ENCODE data around the gene GRID1. TPM values are rescaled to one million over a fixed set of nuclear protein-coding genes. Genes with fewer than 3 reads are reported as not detected.

GRID1 gene
- total and polyA plus RNA-seq, 5 donors, result 0.06 to 1.8 (median 0.29) TPM

- ATAC-seq, result no peak
- Histone ChIP-seq H3K9me3 (ENCODE audit: control insufficient read depth, low read length) (no peaks in the 10 kb centered on the region), H3K27ac (ENCODE audit: low read length) (no peak overlapping the region), H3K4me3 (ENCODE audit: low read length) (no peak overlapping the region), H3K4me1 (ENCODE audit: control insufficient read depth, insufficient read depth, low read length) (peaks cover 2% of the 10 kb centered on the region), H3K27me3 (ENCODE audit: control insufficient read depth, insufficient read depth) (no peaks in the 10 kb centered on the region)
- intact Hi-C loops (cut with DNase I), result no loop called here
- no peak for DNase-seq
- WGBS, result 87% methylated on average over 12 of the region's 12 CpGs
These were observed 99.1 kb downstream of the GRID1 start for GRCh38 chr10:86267286-86268195.

- no peak overlapping the region for H3K27ac ChIP-seq (ENCODE audit: low read length)
- H3K9me3 ChIP-seq (ENCODE audit: control insufficient read depth, low read length), result no peaks in the 10 kb centered on the region
- no peak overlapping the region for H3K4me3 ChIP-seq (ENCODE audit: low read length)
- ATAC-seq (no peak), DNase-seq (no peak)
- intact Hi-C loops (cut with DNase I), result no loop called here
- H3K27me3 ChIP-seq (ENCODE audit: control insufficient read depth, insufficient read depth), result no peaks in the 10 kb centered on the region
- WGBS, result 81% methylated on average over 7 of the region's 7 CpGs
- peaks cover 2% of the 10 kb centered on the region for H3K4me1 ChIP-seq (ENCODE audit: control insufficient read depth, insufficient read depth, low read length)
These were observed 100.0 kb downstream of the GRID1 start for GRCh38 chr10:86266446-86267242.

GRCh38 chr10:86265895-86266259, 100.7 kb downstream of the GRID1 start:
- H3K4me1 ChIP-seq (ENCODE audit: control insufficient read depth, insufficient read depth, low read length), result peaks cover 2% of the 10 kb centered on the region
- no peaks in the 10 kb centered on the region for H3K27me3 ChIP-seq (ENCODE audit: control insufficient read depth, insufficient read depth)
- intact Hi-C loops (cut with DNase I), result no loop called here

GRCh38 chr10:86265236-86265894, 101.2 kb downstream of the GRID1 start:
- Histone ChIP-seq H3K4me3 (ENCODE audit: low read length) (no peak overlapping the region), H3K9me3 (ENCODE audit: control insufficient read depth, low read length) (no peaks in the 10 kb centered on the region), H3K4me1 (ENCODE audit: control insufficient read depth, insufficient read depth, low read length) (peaks cover 2% of the 10 kb centered on the region), H3K27me3 (ENCODE audit: control insufficient read depth, insufficient read depth) (no peaks in the 10 kb centered on the region), H3K27ac (ENCODE audit: low read length) (no peak overlapping the region)
- 77% methylated on average over 8 of the region's 8 CpGs for WGBS
- intact Hi-C loops (cut with DNase I), result no loop called here
- DNase-seq, result no peak
- no peak for ATAC-seq

More at GRCh38 chr10:86265895-86266259, 100.7 kb downstream of the GRID1 start:
- Histone ChIP-seq H3K27ac (ENCODE audit: low read length) (no peak overlapping the region), H3K9me3 (ENCODE audit: control insufficient read depth, low read length) (no peaks in the 10 kb centered on the region), H3K4me3 (ENCODE audit: low read length) (no peak overlapping the region)
- ATAC-seq, result no peak
- WGBS, result 73% methylated on average over 3 of the region's 3 CpGs
- DNase-seq, result no peak

GRCh38 chr10:86264481-86265231, 101.9 kb downstream of the GRID1 start:
- ATAC-seq (no peak), DNase-seq (no peak)
- no peak overlapping the region for H3K4me3 ChIP-seq (ENCODE audit: low read length)
- no peak overlapping the region for H3K27ac ChIP-seq (ENCODE audit: low read length)
- no peaks in the 10 kb centered on the region for H3K27me3 ChIP-seq (ENCODE audit: control insufficient read depth, insufficient read depth)
- intact Hi-C loops (cut with DNase I), result no loop called here
- H3K4me1 ChIP-seq (ENCODE audit: control insufficient read depth, insufficient read depth, low read length), result peaks cover 2% of the 10 kb centered on the region
- 68% methylated on average over 14 of the region's 14 CpGs for WGBS
- H3K9me3 ChIP-seq (ENCODE audit: control insufficient read depth, low read length), result no peaks in the 10 kb centered on the region

- 83% methylated on average over 5 of the region's 5 CpGs for WGBS
- DNase-seq, result no peak
- no peaks in the 10 kb centered on the region for H3K27me3 ChIP-seq (ENCODE audit: control insufficient read depth, insufficient read depth)
These were observed 102.7 kb downstream of the GRID1 start for GRCh38 chr10:86263907-86264306.

GRCh38 chr10:86263209-86263608, 103.4 kb downstream of the GRID1 start:
- DNase-seq (no peak), ATAC-seq (no peak)
- Histone ChIP-seq H3K4me3 (ENCODE audit: low read length) (no peak overlapping the region), H3K4me1 (ENCODE audit: control insufficient read depth, insufficient read depth, low read length) (peaks cover 2% of the 10 kb centered on the region), H3K27me3 (ENCODE audit: control insufficient read depth, insufficient read depth) (no peaks in the 10 kb centered on the region), H3K27ac (ENCODE audit: low read length) (no peak overlapping the region), H3K9me3 (ENCODE audit: control insufficient read depth, low read length) (no peaks in the 10 kb centered on the region)
- intact Hi-C loops (cut with DNase I), result no loop called here
- WGBS, result 35% methylated on average over 27 of the region's 27 CpGs

More at GRCh38 chr10:86263907-86264306, 102.7 kb downstream of the GRID1 start:
- no peak overlapping the region for H3K27ac ChIP-seq (ENCODE audit: low read length)
- peaks cover 2% of the 10 kb centered on the region for H3K4me1 ChIP-seq (ENCODE audit: control insufficient read depth, insufficient read depth, low read length)
- no peak overlapping the region for H3K4me3 ChIP-seq (ENCODE audit: low read length)
- H3K9me3 ChIP-seq (ENCODE audit: control insufficient read depth, low read length), result no peaks in the 10 kb centered on the region
- intact Hi-C loops (cut with DNase I), result no loop called here
- ATAC-seq, result no peak

GRCh38 chr10:86262688-86263181, 103.9 kb downstream of the GRID1 start:
- intact Hi-C loops (cut with DNase I), result no loop called here
- DNase-seq, result no peak
- H3K27me3 ChIP-seq (ENCODE audit: control insufficient read depth, insufficient read depth), result no peaks in the 10 kb centered on the region
- no peak overlapping the region for H3K4me3 ChIP-seq (ENCODE audit: low read length)
- no peaks in the 10 kb centered on the region for H3K9me3 ChIP-seq (ENCODE audit: control insufficient read depth, low read length)
- H3K4me1 ChIP-seq (ENCODE audit: control insufficient read depth, insufficient read depth, low read length), result peaks cover 2% of the 10 kb centered on the region
- ATAC-seq, result no peak
- H3K27ac ChIP-seq (ENCODE audit: low read length), result no peak overlapping the region
- WGBS, result 15% methylated on average over 29 of the region's 29 CpGs

- intact Hi-C loops (cut with DNase I), result no loop called here
- Histone ChIP-seq H3K4me1 (ENCODE audit: control insufficient read depth, insufficient read depth, low read length) (peaks cover 2% of the 10 kb centered on the region), H3K27me3 (ENCODE audit: control insufficient read depth, insufficient read depth) (no peaks in the 10 kb centered on the region), H3K9me3 (ENCODE audit: control insufficient read depth, low read length) (no peaks in the 10 kb centered on the region), H3K27ac (ENCODE audit: low read length) (no peak overlapping the region), H3K4me3 (ENCODE audit: low read length) (no peak overlapping the region)
- DNase-seq (no peak), ATAC-seq (no peak)
- 56% methylated on average over 14 of the region's 14 CpGs for WGBS
These were observed 104.5 kb downstream of the GRID1 start for GRCh38 chr10:86261941-86262687.

- WGBS, result 87% methylated on average over 5 of the region's 5 CpGs
- no peak overlapping the region for H3K4me3 ChIP-seq (ENCODE audit: low read length)
- no peak for DNase-seq
- no peak for ATAC-seq
- H3K4me1 ChIP-seq (ENCODE audit: control insufficient read depth, insufficient read depth, low read length), result peaks cover 2% of the 10 kb centered on the region
- intact Hi-C loops (cut with DNase I), result no loop called here
- no peaks in the 10 kb centered on the region for H3K9me3 ChIP-seq (ENCODE audit: control insufficient read depth, low read length)
- H3K27ac ChIP-seq (ENCODE audit: low read length), result no peak overlapping the region
- H3K27me3 ChIP-seq (ENCODE audit: control insufficient read depth, insufficient read depth), result no peaks in the 10 kb centered on the region
These were observed 105.1 kb downstream of the GRID1 start for GRCh38 chr10:86261470-86261869.
